ENCODE measurements around the gene FAM186B. TPM values are rescaled to one million over a fixed set of nuclear protein-coding genes. Genes with fewer than 3 reads are reported as not detected.

Gene FAM186B
- total RNA-seq, 1 experiment from 2014 or later: 0.39 TPM

GRCh38 chr12:49648712-49649003, 43.2 kb upstream of the FAM186B start:
- DNase-seq (ENCODE audit: low spot score) (no peak), ATAC-seq (no peak)
- Mint-ChIP-seq H3K4me1 (peaks cover 13% of the 10 kb centered on the region), H3K36me3 (peaks cover 46% of the 10 kb centered on the region), H3K27me3 (ENCODE audit: low read depth) (no peaks in the 10 kb centered on the region), H3K27ac (no peak overlapping the region), H3K4me3 (no peak overlapping the region), H3K9me3 (no peaks in the 10 kb centered on the region)
- POLR2A ChIA-PET: interaction anchor here (1.4 kb wide), 2 partner anchors 57 to 58 kb away, joined by 4 read pairs; partner anchors contain the start of gene FMNL3
- CTCF ChIA-PET: interaction anchor here (0.7 to 2.8 kb wide), 11 partner anchors 12 to 216 kb away, joined by 3 to 16 read pairs (median 4); partner anchors contain the start of gene TMBIM6
- no peak for TF ChIP-seq ZNF532 (CRISPR knock-in tag; IDR thresholded peaks at IDR 0.05; ENCODE audit: borderline replicate concordance)
- no peak for TF ChIP-seq ARID4B (CRISPR knock-in tag; IDR thresholded peaks at IDR 0.05; ENCODE audit: borderline replicate concordance)
- no peak for TF ChIP-seq SP1 (CRISPR knock-in tag; conservative IDR thresholded peaks at IDR 0.05)
- no peak for TF ChIP-seq ATF3 (CRISPR knock-in tag; conservative IDR thresholded peaks at IDR 0.05)
- no peak for TF ChIP-seq CDX4 (CRISPR knock-in tag; IDR thresholded peaks at IDR 0.05; ENCODE audit: borderline replicate concordance)
- no peak for TF ChIP-seq GABPB1 (CRISPR knock-in tag; IDR thresholded peaks at IDR 0.05)
- TF ChIP-seq ZMAT4 (CRISPR knock-in tag; IDR thresholded peaks at IDR 0.05): no peak
- no peak for TF ChIP-seq TEAD1 (CRISPR knock-in tag; IDR thresholded peaks at IDR 0.05)
- TF ChIP-seq ZNF219 (CRISPR knock-in tag; IDR thresholded peaks at IDR 0.05; ENCODE audit: borderline replicate concordance): no peak
- TF ChIP-seq ZSCAN18 (CRISPR knock-in tag; IDR thresholded peaks at IDR 0.05): no peak
- no peak for TF ChIP-seq NFYB (CRISPR knock-in tag; conservative IDR thresholded peaks at IDR 0.05; ENCODE audit: low read depth)

All from WTC11 (cell line).